NCI-H146 treated with DMSO at 0.1 percent for 48 hours (cell line): ENCODE results near the gene LEF1.
"Not testable (repeated sequence)": the region's sequence is repeated elsewhere in the genome, so short reads cannot be mapped to it uniquely, and the experiment has no call there.

Source experiments
- DNase-seq: peaks from one replicate; lab custom pipeline; 2025; ENCODE audit not compliant: unreplicated experiment; lab: John Stamatoyannopoulos, UW

LEF1 gene

DNA sequence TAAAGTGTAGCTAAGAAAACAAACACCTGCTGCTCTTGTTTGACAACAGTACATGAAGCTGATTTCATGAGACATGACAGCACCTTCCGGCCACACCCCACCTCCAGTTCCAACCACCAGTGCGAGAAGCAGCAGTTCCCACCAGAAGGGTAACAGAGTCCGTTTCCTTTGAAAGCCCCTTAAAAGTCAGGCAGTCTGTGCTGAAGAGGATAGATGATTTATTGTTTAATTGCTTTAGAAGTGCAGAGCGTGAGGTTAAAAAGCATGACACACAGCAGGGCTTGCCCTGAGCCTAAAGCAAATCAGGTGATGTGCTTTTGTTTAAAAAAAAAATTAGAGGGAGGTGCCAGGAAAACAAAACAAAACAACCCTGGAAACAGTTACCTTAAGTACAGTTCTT, 96.4 kb downstream of the LEF1 start:
- DNase-seq = peak; percentile 57

DNA sequence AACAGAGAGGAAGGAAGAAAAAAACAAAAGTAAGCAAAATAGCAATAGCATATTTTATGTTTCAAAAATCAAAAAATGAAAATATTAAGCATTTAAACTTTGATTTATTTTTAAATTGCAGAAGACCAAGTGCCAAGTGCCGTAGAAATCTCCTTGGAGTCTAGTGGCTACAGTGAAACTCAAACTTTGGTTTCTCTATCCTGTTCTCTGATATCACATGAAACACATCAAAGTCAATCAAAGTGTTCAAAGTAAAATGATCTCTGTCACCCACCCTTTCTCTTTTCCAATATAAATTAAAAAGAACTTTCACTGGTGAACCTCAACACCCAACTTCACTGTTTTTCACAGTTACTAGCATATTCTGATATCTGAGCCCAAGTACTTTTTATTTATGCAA, 98.0 kb downstream of the LEF1 start:
- no peak for DNase-seq

DNA sequence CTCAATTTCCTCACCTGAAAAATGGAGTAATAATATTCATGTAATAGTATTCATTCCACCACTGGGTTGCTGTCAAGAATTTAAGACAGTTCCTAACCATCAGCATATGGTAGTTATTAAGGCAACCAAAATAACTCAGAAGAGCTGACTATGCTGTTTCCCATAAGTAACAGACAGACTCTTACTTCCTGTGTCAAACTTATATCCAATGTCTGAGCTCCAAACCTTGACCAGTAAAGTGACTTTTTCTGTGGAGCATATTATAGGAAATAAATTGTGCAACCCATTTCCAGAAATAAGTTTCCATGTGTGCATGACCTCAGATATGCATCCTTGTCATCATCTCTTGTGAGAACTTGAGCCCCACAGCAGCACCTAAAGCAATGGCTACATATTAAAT, 100.3 kb downstream of the LEF1 start:
- no peak for DNase-seq

- DNase-seq = no peak
Measured at GRCh38 chr4:108060686-108061321, 107.9 kb downstream of the LEF1 start.

GRCh38 chr4:108060164-108060563, 108.6 kb downstream of the LEF1 start:
- DNase-seq = peak; percentile 19

GRCh38 chr4:108058685-108059440, 109.9 kb downstream of the LEF1 start:
- DNase-seq = peak; percentile 35

- no peak for DNase-seq
Measured at GRCh38 chr4:108056418-108056817, 112.3 kb downstream of the LEF1 start.

DNA sequence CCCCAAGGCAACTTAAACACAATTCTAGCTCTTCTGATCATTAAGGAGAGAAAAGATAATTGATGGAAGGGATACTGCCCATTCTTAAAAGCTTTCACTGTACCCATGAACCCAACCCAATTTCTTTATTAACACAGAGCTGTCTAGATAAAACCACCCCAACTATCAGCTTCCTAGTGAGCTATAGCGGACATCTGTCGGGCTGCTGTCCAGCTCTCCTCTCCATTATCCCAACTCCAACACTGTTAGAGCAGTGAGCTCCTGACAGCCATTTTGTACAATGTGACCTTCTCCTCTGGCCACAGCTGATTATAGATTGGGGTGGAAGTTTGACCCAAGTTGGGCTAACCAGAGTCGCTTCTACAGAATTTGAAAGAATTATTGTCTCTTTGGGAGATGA, 112.9 kb downstream of the LEF1 start:
- no peak for DNase-seq

DNA sequence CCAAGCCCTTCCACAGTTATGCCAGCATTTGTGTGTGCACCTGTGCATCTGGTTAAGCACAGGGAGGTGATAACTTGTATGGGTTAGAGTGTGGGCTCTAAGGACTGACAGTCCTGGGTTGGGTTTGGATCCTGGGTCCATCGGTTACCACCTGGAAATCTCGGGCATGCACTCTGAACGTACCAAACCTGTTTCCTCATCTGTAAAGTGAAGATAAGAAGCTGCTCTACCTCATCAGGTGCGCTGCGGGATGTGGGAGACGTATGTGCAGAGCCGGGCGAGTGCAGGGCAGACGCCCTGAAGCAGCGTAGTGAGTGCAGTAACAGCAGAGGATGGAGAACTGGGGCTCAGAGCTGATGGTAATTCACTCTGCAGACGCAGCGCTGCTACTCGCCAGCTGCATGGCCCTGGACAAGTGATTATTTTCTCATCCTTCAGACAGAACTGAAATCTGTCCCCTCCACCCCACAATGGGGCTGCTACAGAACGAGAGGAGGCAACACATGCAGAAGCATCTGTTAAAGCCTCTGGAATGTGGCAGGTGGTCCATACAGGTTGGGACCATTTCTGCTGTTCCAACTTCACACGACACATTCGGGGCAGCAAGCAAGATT, 114.6 kb downstream of the LEF1 start:
- DNase-seq = no peak

GRCh38 chr4:108053251-108053711, 115.5 kb downstream of the LEF1 start:
- DNase-seq = no peak

DNA sequence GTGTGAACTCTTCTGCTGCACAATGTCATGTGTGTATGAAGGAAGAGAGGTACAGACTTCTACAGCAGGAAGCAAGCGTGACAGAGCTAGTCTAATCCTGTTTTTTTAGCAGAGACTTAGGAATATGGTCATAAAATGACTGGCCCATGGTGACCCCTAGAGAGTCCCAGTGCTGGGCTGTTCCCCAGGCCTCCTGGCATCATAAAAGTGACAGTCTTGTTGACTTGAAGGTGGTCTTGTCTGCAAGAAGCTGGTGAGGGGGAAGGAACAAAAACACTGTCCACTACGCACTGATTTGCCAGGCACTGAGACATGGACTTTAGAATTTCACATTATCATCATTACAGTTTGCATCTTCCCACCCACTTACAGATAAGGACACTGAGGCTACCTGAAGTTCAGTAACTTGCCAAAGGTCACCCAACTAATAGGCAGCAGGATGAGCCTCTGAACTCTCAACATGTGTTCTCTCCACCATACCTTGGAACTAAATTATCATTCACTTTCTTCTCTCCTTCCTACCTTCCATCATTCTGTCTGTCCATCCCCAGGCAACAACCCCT, 116.1 kb downstream of the LEF1 start:
- no peak for DNase-seq

DNA sequence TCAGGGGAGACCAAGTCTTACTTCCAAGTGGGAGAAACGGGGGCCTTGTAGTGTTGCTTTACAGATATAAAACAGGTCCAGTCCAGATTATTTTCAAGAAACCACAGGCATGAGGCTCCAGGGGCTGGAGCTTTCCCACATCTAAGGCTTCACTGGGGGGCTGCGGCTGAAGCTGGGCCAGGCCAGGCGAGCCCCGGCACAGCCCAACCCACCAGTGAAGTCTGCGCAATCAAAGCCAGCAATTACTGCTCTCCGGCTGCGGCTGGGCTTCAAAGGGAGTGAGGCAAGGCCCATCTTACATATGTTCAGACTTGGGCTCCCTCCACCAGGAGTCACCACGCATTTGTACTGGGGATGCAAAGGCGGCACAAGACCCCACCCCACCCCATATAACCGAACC, 117.4 kb downstream of the LEF1 start:
- no peak for DNase-seq

- DNase-seq = not testable (repeated sequence)
Measured at GRCh38 chr4:108050166-108051111, 118.3 kb downstream of the LEF1 start.

DNA sequence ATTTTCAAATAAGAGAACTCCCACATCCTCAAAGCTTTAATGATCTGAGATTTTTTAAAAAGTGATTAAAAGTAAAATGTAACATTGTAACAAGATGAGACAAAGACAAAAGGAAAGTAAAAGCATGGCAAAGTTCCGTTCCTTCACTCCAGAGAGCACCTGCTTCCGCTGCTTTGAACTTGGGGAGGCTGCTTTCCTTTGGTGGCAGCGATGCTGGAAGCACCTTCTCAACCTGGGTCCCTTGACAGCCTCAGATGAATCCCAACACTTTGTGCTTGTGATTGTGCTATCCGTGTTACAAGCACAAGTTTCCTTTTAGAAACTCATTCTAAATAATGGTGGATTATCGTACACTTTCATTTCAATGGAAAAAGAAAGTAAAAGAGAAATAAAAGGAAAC, 119.3 kb downstream of the LEF1 start:
- DNase-seq = no peak

DNA sequence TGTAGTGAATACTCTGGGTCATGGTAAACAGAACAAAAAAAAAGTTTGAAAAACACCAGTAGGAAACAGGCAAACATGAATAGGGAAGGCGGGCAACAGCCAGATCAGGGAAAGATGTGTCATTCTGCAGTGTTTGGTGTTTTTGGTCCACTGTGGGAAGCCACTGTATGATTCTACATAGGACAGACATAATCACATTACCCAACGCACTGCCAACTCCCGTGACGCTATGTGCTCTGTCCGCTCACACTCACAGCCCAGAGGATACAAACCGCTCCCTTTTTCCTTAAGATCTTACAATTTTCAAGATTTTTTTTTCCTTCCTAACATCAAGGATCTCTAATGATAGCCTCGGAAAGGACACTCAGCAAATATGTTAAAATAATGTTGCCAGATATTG, 119.7 kb downstream of the LEF1 start:
- DNase-seq = no peak

- DNase-seq = no peak
Measured at GRCh38 chr4:108048157-108048556, 120.6 kb downstream of the LEF1 start.

- no peak for DNase-seq
Measured at GRCh38 chr4:108047199-108047598, 121.5 kb downstream of the LEF1 start.

- no peak for DNase-seq
Measured at GRCh38 chr4:108045687-108046024, 123.1 kb downstream of the LEF1 start.

DNA sequence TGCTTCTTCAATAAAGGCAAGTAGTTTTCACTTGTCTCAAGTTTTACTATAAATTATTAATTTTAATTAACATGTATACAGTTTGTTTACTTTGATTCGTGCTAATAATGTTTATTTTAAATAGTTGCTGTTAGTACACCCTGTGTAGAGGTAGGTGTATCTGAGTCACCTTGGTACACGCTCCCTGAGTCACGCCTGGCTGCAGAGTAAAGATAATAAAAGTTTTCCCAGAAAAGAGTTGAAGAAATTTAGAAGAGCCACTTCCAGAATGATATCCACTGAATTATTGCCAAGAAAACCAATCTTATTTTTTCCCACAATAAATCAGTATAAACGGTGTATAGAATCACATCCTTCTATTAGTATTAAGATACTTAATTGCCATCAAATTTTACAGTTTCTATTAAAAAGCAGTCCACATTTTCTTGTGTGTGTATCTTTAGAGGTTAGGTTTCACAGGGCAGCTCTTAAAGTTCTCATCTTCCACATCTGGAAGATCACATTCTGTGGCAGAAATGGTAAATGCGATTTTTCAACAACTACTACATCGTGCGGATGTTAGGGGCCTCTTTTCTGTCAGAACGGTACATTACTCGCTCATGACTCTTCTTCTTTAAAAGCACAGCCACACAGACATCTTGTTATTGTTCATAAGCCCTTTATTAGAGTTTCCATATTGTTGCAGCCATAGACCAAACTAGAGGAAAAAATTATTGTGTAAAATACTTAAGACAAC, 123.6 kb downstream of the LEF1 start:
- DNase-seq = no peak

GRCh38 chr4:108043526-108043925, 125.2 kb downstream of the LEF1 start:
- DNase-seq = no peak
